HG03066 (cell line): ENCODE results near the gene IMP4.
"Not testable (repeated sequence)": the region's sequence is repeated elsewhere in the genome, so short reads cannot be mapped to it uniquely, and the experiment has no call there.

ENCODE experiments used
- ATAC-seq: cut with Tn5 transposase; IDR thresholded peaks from one replicate; pipeline ENCODE4 v1.9.1; 2021; ENCODE audit warnings: low read depth; ENCODE audit not compliant: unreplicated experiment

Gene IMP4

GRCh38 chr2:130342533-130343275, at the start of gene IMP4:
Gene IMP4, plus strand, starts transcription at chr2:130342897. Its CDS starts 36 bp downstream, at chr2:130342933.
- ATAC-seq, result peak; percentile 83

GRCh38 chr2:130300258-130300969, 42.3 kb upstream of the IMP4 start:
- no peak for ATAC-seq

- no peak for ATAC-seq
These were observed 41.7 kb upstream of the IMP4 start for GRCh38 chr2:130300970-130301348.

GRCh38 chr2:130302164-130302886, 40.4 kb upstream of the IMP4 start:
- ATAC-seq, result no peak

GRCh38 chr2:130303169-130303568, 39.5 kb upstream of the IMP4 start:
- peak; percentile 82 for ATAC-seq

- no peak for ATAC-seq
These were observed 38.0 kb upstream of the IMP4 start for GRCh38 chr2:130304726-130305125.

GRCh38 chr2:130307850-130308249, 34.8 kb upstream of the IMP4 start:
- ATAC-seq, result no peak

GRCh38 chr2:130310881-130311280, 31.8 kb upstream of the IMP4 start:
- ATAC-seq, result no peak

GRCh38 chr2:130313812-130314334, 28.8 kb upstream of the IMP4 start:
- ATAC-seq, result no peak

GRCh38 chr2:130314377-130314776, 28.3 kb upstream of the IMP4 start:
- no peak for ATAC-seq

GRCh38 chr2:130316596-130316995, 26.1 kb upstream of the IMP4 start:
- no peak for ATAC-seq

- ATAC-seq, result no peak
These were observed 23.8 kb upstream of the IMP4 start for GRCh38 chr2:130318906-130319305.

- no peak for ATAC-seq
These were observed 23.2 kb upstream of the IMP4 start for GRCh38 chr2:130319536-130319935.

- ATAC-seq, result no peak
These were observed 14.8 kb upstream of the IMP4 start for GRCh38 chr2:130327703-130328527.

GRCh38 chr2:130328710-130329109, 14.0 kb upstream of the IMP4 start:
- ATAC-seq, result no peak

- ATAC-seq, result peak; percentile 78
These were observed 10.2 kb upstream of the IMP4 start for GRCh38 chr2:130332271-130333073.

- not testable (repeated sequence) for ATAC-seq
These were observed 9.4 kb upstream of the IMP4 start for GRCh38 chr2:130333253-130333652.

GRCh38 chr2:130334026-130334425, 8.7 kb upstream of the IMP4 start:
- ATAC-seq, result no peak

- ATAC-seq, result no peak
These were observed 7.5 kb upstream of the IMP4 start for GRCh38 chr2:130335226-130335625.
